GM10266 (cell line): ENCODE data around the gene NEK8.

Experiments
- DNase-seq: peaks from one replicate; pipeline ENCODE4 v3.0.0; 2012; ENCODE audit errors: extremely low spot score
- TF ChIP-seq, protein P1 (sequence below): IDR thresholded peaks from 2 replicates; pipeline ENCODE4 v1.5.1; 2012; ENCODE audit warnings: mild to moderate bottlenecking, low read depth; ENCODE audit not compliant: control insufficient read depth, insufficient read depth; ENCODE audit errors: missing control alignments

NEK8 gene

GRCh38 chr17:28728364-28729200 lies at the start of gene NEK8:
NEK8 (plus strand) TSS chr17:28728788; CDS start chr17:28728814, 26 bp downstream.
- peak; percentile 88 for DNase-seq
- TF ChIP-seq, protein P1, sequence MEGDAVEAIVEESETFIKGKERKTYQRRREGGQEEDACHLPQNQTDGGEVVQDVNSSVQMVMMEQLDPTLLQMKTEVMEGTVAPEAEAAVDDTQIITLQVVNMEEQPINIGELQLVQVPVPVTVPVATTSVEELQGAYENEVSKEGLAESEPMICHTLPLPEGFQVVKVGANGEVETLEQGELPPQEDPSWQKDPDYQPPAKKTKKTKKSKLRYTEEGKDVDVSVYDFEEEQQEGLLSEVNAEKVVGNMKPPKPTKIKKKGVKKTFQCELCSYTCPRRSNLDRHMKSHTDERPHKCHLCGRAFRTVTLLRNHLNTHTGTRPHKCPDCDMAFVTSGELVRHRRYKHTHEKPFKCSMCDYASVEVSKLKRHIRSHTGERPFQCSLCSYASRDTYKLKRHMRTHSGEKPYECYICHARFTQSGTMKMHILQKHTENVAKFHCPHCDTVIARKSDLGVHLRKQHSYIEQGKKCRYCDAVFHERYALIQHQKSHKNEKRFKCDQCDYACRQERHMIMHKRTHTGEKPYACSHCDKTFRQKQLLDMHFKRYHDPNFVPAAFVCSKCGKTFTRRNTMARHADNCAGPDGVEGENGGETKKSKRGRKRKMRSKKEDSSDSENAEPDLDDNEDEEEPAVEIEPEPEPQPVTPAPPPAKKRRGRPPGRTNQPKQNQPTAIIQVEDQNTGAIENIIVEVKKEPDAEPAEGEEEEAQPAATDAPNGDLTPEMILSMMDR = no peak

DNA sequence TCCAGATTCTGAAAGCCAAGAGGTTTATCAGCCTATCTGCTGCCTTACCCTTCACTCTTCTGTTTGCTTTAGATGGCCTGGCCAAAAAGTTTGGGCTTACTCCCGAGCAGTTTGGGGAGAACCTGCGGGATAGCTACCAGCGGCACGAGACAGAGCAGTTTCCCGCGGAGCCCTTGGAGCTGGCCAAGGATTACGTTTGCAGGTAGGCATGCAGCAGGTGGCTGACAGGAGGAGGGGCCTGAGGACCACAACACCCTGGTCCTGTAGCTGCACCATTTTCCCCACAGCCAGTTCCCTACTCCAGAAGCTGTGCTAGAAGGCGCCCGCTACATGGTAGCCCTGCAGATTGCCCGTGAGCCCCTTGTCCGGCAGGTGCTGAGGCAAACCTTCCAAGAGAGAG lies 45.9 kb upstream of the NEK8 start:
- TF ChIP-seq, protein P1 = no peak
- no peak for DNase-seq

DNA sequence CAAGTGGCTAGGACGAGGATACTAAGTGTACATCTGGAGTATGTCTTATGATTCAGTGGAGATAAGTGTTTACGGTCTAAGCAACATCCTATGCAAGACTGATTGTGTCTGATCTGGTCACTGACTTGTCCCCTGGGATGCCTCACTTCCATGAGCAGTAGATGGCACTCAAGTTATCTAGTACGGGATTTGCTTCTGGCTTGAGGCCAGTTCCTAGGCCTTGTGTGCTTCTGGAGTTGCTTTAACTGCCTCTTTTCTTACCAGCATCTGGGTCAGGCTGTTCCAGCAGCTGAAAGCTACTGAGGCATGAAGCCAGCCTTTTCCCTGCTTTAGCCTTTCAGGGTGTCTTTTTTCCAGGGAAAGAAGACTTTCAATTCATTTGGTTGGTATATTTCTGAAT lies 43.6 kb upstream of the NEK8 start:
- no peak for DNase-seq

GRCh38 chr17:28685366-28685765 lies 43.2 kb upstream of the NEK8 start:
- DNase-seq = no peak
- TF ChIP-seq, protein P1 = no peak

More for the DNA sequence above, 43.6 kb upstream of the NEK8 start:
- TF ChIP-seq, protein P1 = no peak

GRCh38 chr17:28686296-28686695 lies 42.3 kb upstream of the NEK8 start:
- TF ChIP-seq, protein P1 = no peak
- no peak for DNase-seq

- TF ChIP-seq, protein P1 = no peak
Measured at GRCh38 chr17:28688481-28688880, 40.1 kb upstream of the NEK8 start.

GRCh38 chr17:28689011-28689410 lies 39.6 kb upstream of the NEK8 start:
- DNase-seq = no peak

More at GRCh38 chr17:28688481-28688880, 40.1 kb upstream of the NEK8 start:
- no peak for DNase-seq

More at GRCh38 chr17:28689011-28689410, 39.6 kb upstream of the NEK8 start:
- TF ChIP-seq, protein P1 = no peak
